NT2/D1 (cell line): Measurements from ENCODE around the gene TTLL11.

ENCODE experiments used
- YY1 ChIP-seq: IDR thresholded peaks from 2 replicates; pipeline ENCODE4 v1.6.1; 2011; ENCODE audit not compliant: insufficient read length, insufficient read depth
- ZNF274 ChIP-seq: IDR thresholded peaks from 2 replicates; pipeline ENCODE4 v1.6.1; 2011; ENCODE audit warnings: mild to moderate bottlenecking, low read depth, low read length

DNA sequence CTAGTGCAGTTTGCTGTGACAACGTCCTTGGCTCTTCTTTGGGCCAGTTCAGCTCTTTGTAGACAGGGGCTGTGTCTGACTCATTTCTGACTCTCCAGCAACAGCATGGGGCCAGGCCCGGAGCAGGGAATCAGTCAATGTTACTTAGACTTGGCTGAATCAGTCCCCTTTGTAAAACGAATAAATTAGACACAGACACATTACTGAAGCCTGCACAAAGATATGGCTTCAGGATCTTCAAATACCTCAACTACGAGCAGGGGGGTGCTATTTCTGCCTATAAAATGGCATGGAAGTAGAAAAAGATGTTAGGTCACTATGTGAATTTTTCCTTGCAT, 204.7 kb downstream of the TTLL11 start:
- TF ChIP-seq YY1 (no peak), ZNF274 (no peak)
